BE2C (cell line): ENCODE measurements around the gene SMPD3.

Experiments used
- DNase-seq: peaks from one replicate; pipeline ENCODE4 v3.0.0-alpha.2; 2020
- H3K27me3 ChIP-seq: fragments of 250-450 bp; sonication (Bioruptor Pico); 2 replicates; pipeline ENCODE4 v1.5.1; 2020; ENCODE audit warnings: mild to moderate bottlenecking
- H3K36me3 ChIP-seq: fragments of 250-450 bp; sonication (Bioruptor Pico); 2 replicates; pipeline ENCODE4 v1.5.1; 2020; ENCODE audit warnings: mild to moderate bottlenecking
- H3K4me1 ChIP-seq: fragments of 250-450 bp; sonication (Bioruptor Pico); 2 replicates; pipeline ENCODE4 v1.5.1; 2020
- H3K4me3 ChIP-seq: 2 replicates; pipeline ENCODE4 v1.5.1; 2011; ENCODE audit warnings: low read depth, low read length
- H3K9me3 ChIP-seq: fragments of 250-450 bp; sonication (Bioruptor Pico); 2 replicates; pipeline ENCODE4 v1.5.1; 2020
- CTCF ChIP-seq: IDR thresholded peaks from 2 replicates; pipeline ENCODE4 v1.5.1; 2012; ENCODE audit warnings: mild to moderate bottlenecking, low read depth, low read length

Gene SMPD3

GRCh38 chr16:68328151-68328859, 120.0 kb downstream of the SMPD3 start:
- Histone ChIP-seq H3K9me3 (no peaks in the 10 kb centered on the region), H3K4me1 (peaks cover 6% of the 10 kb centered on the region), H3K36me3 (peaks cover 16% of the 10 kb centered on the region), H3K27me3 (no peaks in the 10 kb centered on the region), H3K4me3 (no peak overlapping the region)
- peak; percentile 97 for TF ChIP-seq CTCF
- peak; percentile 82 for DNase-seq

- Histone ChIP-seq H3K4me1 (no peaks in the 10 kb centered on the region), H3K36me3 (peaks cover 20% of the 10 kb centered on the region), H3K4me3 (no peak overlapping the region), H3K9me3 (no peaks in the 10 kb centered on the region), H3K27me3 (no peaks in the 10 kb centered on the region)
- DNase-seq, result no peak
- TF ChIP-seq CTCF, result no peak
Observed at GRCh38 chr16:68324780-68325357, 123.4 kb downstream of the SMPD3 start.

- peaks cover 23% of the 10 kb centered on the region for H3K36me3 ChIP-seq
- no peak for TF ChIP-seq CTCF
- H3K4me3 ChIP-seq, result no peak overlapping the region
- no peaks in the 10 kb centered on the region for H3K4me1 ChIP-seq
- H3K27me3 ChIP-seq, result no peaks in the 10 kb centered on the region
- no peaks in the 10 kb centered on the region for H3K9me3 ChIP-seq
- no peak for DNase-seq
Observed at GRCh38 chr16:68324336-68324735, 124.0 kb downstream of the SMPD3 start.

GRCh38 chr16:68319185-68319908, 129.0 kb downstream of the SMPD3 start:
- H3K27me3 ChIP-seq, result no peaks in the 10 kb centered on the region
- no peaks in the 10 kb centered on the region for H3K9me3 ChIP-seq
- no peak for TF ChIP-seq CTCF
- DNase-seq, result no peak
- no peaks in the 10 kb centered on the region for H3K4me1 ChIP-seq
- no peak overlapping the region for H3K4me3 ChIP-seq
- peaks cover 42% of the 10 kb centered on the region for H3K36me3 ChIP-seq

- H3K4me1 ChIP-seq, result peaks cover 3% of the 10 kb centered on the region; the same call in 1 of the 2 replicates
- no peaks in the 10 kb centered on the region for H3K27me3 ChIP-seq
- H3K4me3 ChIP-seq, result no peak overlapping the region
- H3K9me3 ChIP-seq, result no peaks in the 10 kb centered on the region
- TF ChIP-seq CTCF, result no peak
- peaks cover 26% of the 10 kb centered on the region for H3K36me3 ChIP-seq
- no peak for DNase-seq
Observed at GRCh38 chr16:68313116-68313515, 135.2 kb downstream of the SMPD3 start.
